Neural progenitor cell (in vitro differentiated cells): ENCODE data around the gene DOK7.

ENCODE experiments used
- CTCF ChIP-seq: fragments of 200-600 bp; sonication (generic); IDR thresholded peaks from 2 replicates; pipeline ENCODE4 v1.5.1; 2017; ENCODE audit warnings: antibody characterized with exemption, mild to moderate bottlenecking
- EZH2phosphoT487 ChIP-seq: fragments of 200-600 bp; sonication (generic); IDR thresholded peaks from 2 replicates; pipeline ENCODE4 v1.6.1; 2017; ENCODE audit warnings: antibody characterized with exemption

DNA sequence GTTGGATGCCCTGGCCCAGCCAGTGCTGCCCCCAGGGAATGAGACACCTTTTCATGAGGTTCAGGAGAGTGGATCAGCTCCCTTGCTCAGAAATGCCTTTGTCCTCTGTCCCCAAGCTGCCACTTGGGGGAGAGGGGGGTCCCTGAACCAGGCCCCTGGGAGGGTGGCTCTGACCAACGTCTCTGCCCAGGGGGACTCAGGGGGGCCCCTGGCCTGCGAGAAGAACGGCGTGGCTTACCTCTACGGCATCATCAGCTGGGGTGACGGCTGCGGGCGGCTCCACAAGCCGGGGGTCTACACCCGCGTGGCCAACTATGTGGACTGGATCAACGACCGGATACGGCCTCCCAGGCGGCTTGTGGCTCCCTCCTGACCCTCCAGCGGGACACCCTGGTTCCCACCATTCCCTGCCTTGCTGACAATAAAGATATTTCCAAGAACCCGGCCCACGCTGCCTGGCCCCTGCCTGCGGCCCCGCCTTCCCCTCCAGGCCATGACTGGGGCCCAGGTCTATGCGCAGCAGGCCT is 14.0 kb upstream of the DOK7 start:
- no peak for TF ChIP-seq CTCF
- no peak for TF ChIP-seq EZH2phosphoT487
